Raji (cell line): Measurements from ENCODE around the gene LDLRAD2.

Source experiments
- POLR2A ChIP-seq: IDR thresholded peaks from 2 replicates; pipeline ENCODE4 v1.6.1; 2011; ENCODE audit warnings: low read depth, low read length, control low read depth; ENCODE audit not compliant: insufficient read depth

The LDLRAD2 gene

GRCh38 chr1:21863981-21864380, 51.9 kb downstream of the LDLRAD2 start:
- TF ChIP-seq POLR2A, result no peak

DNA sequence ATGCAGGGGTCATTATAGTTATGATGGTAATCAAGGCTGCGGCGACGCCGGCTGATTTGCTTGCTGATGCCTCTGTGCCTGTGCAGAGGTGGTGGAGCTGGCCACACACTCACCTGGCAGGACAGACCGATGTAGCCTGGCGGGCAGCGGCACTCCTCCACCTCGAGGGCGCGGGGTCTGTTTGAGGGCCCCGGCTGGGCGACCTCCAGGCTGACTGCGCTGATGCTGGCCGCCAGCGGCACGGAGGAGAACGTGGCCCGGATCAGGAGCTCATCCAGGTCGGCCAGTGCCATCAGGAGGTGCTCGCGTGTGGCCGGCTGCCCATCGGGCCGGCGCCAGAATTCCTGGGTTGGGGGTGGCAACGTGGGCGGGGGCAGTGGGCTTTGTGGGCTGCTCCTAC, 52.7 kb downstream of the LDLRAD2 start:
- TF ChIP-seq POLR2A, result no peak

- TF ChIP-seq POLR2A, result no peak
Measured at GRCh38 chr1:21865609-21865942, 53.5 kb downstream of the LDLRAD2 start.

- TF ChIP-seq POLR2A, result no peak
Measured at GRCh38 chr1:21865943-21866706, 54.1 kb downstream of the LDLRAD2 start.

- no peak for TF ChIP-seq POLR2A
Measured at GRCh38 chr1:21866707-21867043, 54.6 kb downstream of the LDLRAD2 start.

DNA sequence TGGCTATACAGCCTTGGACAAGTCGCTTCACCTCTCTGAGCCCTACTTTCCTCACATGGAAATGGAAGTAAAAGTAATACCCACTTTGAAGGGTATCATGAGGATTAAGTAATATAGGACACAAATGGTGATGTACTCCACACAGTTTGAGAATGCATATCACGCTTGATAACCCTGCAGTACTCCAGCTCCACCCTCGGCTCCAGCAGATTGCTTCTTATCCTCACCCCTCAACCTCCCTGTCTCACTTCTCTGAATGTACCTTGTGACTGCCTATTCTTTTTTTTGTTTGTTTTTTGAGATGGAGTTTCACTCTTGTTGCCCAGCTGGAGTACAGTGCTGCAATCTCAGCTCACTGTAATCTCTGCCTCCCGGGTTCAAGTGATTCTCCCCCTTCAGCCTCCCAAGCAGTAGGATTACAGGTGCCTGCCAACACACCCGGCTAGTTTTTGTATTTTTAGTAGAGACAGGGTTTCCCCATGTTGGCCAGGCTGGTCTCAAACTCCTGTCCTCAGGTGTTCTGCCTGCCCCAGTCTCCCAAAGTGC, 55.5 kb downstream of the LDLRAD2 start:
- no peak for TF ChIP-seq POLR2A

- TF ChIP-seq POLR2A, result no peak
Measured at GRCh38 chr1:21868482-21868881, 56.4 kb downstream of the LDLRAD2 start.

DNA sequence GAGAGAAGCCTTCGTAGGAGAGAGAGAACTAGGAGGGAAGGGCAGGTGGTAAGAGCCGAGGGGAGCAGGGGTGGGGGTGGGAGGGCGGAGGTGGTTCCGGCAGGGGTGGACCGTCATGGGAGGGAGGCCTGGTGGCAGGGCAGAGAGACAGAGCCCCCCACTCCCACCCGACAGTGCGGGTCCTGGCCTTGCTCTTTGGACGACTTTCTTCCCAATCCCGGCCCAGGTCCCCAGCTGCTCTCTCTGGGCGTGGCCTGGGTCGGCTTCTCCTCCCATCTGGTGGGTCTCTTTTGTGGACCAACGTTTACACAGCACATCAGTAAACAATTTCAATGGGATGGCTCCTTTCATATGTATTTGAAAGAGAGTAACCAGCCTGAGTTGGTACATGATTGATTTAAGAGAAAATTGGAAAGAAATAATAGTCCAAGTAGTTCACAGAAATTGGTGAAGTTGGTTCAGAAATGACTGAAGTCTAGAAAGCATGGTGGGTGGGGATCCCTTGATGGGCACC, 56.9 kb downstream of the LDLRAD2 start:
- TF ChIP-seq POLR2A, result no peak

GRCh38 chr1:21869620-21870121, 57.6 kb downstream of the LDLRAD2 start:
- no peak for TF ChIP-seq POLR2A

DNA sequence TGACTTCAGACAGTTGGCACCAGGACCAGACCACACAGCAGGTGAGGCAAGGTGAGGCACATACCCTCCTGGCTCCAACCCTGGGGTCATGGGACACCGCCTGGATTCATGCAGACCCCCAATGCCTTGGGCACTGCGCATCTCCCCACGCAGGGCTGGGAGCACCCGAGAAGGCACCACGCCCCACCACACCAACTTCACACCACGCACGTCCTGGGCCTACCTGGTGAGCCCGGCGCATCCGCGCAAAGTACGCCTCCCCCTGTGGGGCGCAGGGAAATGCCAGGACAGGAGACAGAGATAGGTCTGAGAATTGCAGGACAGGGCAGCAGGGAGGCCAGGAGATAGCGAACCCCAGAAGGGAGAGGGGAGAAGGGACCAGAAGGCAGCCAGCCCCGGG, 58.5 kb downstream of the LDLRAD2 start:
- no peak for TF ChIP-seq POLR2A

DNA sequence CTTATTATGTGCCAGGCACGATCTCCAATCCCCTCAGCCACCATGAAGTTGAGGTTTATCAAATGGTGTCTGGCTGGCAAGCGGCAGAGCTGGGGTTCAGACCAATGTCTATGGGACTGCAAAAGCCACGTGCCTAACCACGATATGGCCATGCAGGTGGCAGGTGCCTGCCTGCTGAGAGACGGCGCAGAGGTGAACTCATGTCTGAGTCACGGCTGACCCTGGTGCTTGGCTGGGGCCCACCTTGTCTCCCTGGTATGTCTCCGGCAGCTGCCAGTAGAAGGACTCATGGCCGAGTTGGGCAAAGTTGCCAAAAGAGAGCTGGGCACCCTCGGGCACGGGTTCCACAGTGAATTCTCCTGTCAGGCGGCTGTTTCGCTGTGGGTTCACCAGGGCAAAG, 59.9 kb downstream of the LDLRAD2 start:
- TF ChIP-seq POLR2A, result no peak

DNA sequence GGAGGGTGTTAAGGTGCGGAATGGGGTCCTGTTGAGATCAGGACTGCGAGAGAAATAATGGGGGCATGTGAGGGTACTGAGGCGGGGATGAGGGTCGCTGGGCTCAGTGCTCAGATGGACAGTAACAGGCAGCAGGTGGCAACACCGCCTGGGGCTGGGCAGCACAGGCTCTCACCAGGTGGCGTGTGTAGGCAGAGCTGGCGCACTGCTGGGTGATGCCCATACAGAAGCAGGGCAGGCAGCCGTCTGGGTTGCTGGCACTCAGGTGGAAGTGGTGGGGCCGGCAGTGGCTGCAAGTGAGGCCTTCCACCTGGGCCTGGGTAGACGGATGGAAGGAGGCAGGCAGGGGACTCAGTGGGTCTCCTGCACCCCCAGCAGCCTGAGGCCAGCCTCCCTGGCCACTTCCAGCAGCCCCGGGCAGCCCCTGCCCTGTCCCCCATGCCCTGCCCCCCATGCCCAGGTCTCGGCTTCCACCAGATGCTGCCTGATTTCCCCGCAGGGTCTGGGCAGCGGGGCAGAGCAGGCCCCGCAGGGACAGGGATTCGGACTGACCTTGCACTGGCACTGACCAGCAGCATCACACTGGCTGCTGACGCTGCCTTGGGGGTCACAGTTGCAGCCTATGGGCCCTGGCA, 60.5 kb downstream of the LDLRAD2 start:
- no peak for TF ChIP-seq POLR2A

GRCh38 chr1:21873174-21873573, 61.1 kb downstream of the LDLRAD2 start:
- no peak for TF ChIP-seq POLR2A

GRCh38 chr1:21873761-21874160, 61.7 kb downstream of the LDLRAD2 start:
- TF ChIP-seq POLR2A, result no peak

- TF ChIP-seq POLR2A, result no peak
Measured at GRCh38 chr1:21874328-21874727, 62.3 kb downstream of the LDLRAD2 start.
